Glutamatergic neuron (in vitro differentiated cells): ENCODE results near the gene SASH3. TPM values are rescaled to one million over a fixed set of nuclear protein-coding genes. Genes with fewer than 3 reads are reported as not detected.

Source experiments
- DNase-seq: peaks from one replicate; pipeline ENCODE4 v3.0.0; 2022
- H3K27ac Mint-ChIP-seq: one replicate; pipeline ENCODE4 v1.8.0; 2020; ENCODE audit warnings: mild to moderate bottlenecking, mixed read lengths, inconsistent platforms; ENCODE audit not compliant: unreplicated experiment
- H3K27me3 Mint-ChIP-seq: one replicate; pipeline ENCODE4 v1.8.0; 2020; ENCODE audit warnings: mild to moderate bottlenecking, moderate library complexity, mixed read lengths, inconsistent platforms; ENCODE audit not compliant: unreplicated experiment
- H3K36me3 Mint-ChIP-seq: one replicate; pipeline ENCODE4 v1.8.0; 2020; ENCODE audit warnings: mild to moderate bottlenecking, mixed read lengths, inconsistent platforms; ENCODE audit not compliant: unreplicated experiment
- H3K4me1 Mint-ChIP-seq: one replicate; pipeline ENCODE4 v1.8.0; 2020; ENCODE audit warnings: mild to moderate bottlenecking, low read depth, mixed read lengths, inconsistent platforms; ENCODE audit not compliant: unreplicated experiment
- H3K4me3 Mint-ChIP-seq: one replicate; pipeline ENCODE4 v1.8.0; 2020; ENCODE audit warnings: mild to moderate bottlenecking, mixed read lengths, inconsistent platforms; ENCODE audit not compliant: unreplicated experiment
- H3K9me3 Mint-ChIP-seq: one replicate; pipeline ENCODE4 v1.8.0; 2020; ENCODE audit warnings: mild to moderate bottlenecking, moderate library complexity, mixed read lengths, inconsistent platforms; ENCODE audit not compliant: unreplicated experiment
- CTCF ChIP-seq: fragments of 200-600 bp; sonication (generic); IDR thresholded peaks from one replicate; pipeline ENCODE4 v1.5.0; 2021; ENCODE audit not compliant: partially characterized antibody, unreplicated experiment
- total RNA-seq: library from RNA; stranded (reverse); fragmentation: NEBNext Ultra II Directional; extraction: Animal tissue kit (Norgen Biotek cat#: 25700); gene quantifications from one replicate; pipeline ENCODE4 v1.2.1, GENCODE V29; 2021; ENCODE audit not compliant: unreplicated experiment

SASH3 gene
- total RNA-seq, 1 donor from 2014 or later, result not detected

DNA sequence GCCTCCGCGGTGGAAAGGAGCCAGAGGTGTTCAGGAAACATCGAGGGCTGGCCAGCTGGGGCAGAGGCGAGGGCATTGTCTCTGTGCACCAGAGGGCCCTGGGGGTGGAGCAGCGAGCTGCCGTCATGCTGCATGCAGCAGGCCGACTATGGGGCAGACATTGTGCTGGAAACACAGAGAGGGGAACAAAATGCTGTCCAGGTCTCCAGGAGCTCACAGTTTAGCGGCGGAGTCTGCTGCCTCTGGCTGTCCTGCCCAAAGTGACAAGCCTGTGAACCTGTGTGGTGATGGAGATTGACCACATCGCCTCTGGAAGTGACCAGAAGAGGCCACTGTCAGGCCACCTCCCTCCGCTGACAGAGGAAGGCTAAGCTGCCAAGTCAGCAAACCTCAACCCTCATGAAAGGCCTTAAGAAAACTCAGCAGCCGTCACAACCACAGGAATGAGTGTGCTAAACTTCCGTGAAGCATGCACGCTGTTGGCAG, 20.1 kb upstream of the SASH3 start:
- H3K27ac Mint-ChIP-seq, result no peak overlapping the region
- no peaks in the 10 kb centered on the region for H3K36me3 Mint-ChIP-seq
- H3K9me3 Mint-ChIP-seq, result no peaks in the 10 kb centered on the region
- H3K27me3 Mint-ChIP-seq, result peaks cover 3% of the 10 kb centered on the region
- no peak overlapping the region for H3K4me3 Mint-ChIP-seq
- H3K4me1 Mint-ChIP-seq, result no peaks in the 10 kb centered on the region
- TF ChIP-seq CTCF, result no peak
- DNase-seq, result no peak

GRCh38 chrX:129760155-129760554, 19.6 kb upstream of the SASH3 start:
- no peaks in the 10 kb centered on the region for H3K4me1 Mint-ChIP-seq
- no peaks in the 10 kb centered on the region for H3K36me3 Mint-ChIP-seq
- TF ChIP-seq CTCF, result no peak
- no peak overlapping the region for H3K27ac Mint-ChIP-seq
- H3K4me3 Mint-ChIP-seq, result no peak overlapping the region
- H3K9me3 Mint-ChIP-seq, result no peaks in the 10 kb centered on the region
- H3K27me3 Mint-ChIP-seq, result peaks cover 3% of the 10 kb centered on the region
- no peak for DNase-seq

GRCh38 chrX:129760981-129761380, 18.8 kb upstream of the SASH3 start:
- Mint-ChIP-seq H3K36me3 (no peaks in the 10 kb centered on the region), H3K27me3 (peaks cover 3% of the 10 kb centered on the region), H3K4me3 (no peak overlapping the region), H3K27ac (no peak overlapping the region), H3K9me3 (no peaks in the 10 kb centered on the region), H3K4me1 (no peaks in the 10 kb centered on the region)
- TF ChIP-seq CTCF, result no peak
- no peak for DNase-seq

- H3K9me3 Mint-ChIP-seq, result no peaks in the 10 kb centered on the region
- H3K4me1 Mint-ChIP-seq, result no peaks in the 10 kb centered on the region
- TF ChIP-seq CTCF, result no peak
- no peak overlapping the region for H3K27ac Mint-ChIP-seq
- H3K27me3 Mint-ChIP-seq, result peaks cover 3% of the 10 kb centered on the region
- DNase-seq, result no peak
- H3K36me3 Mint-ChIP-seq, result no peaks in the 10 kb centered on the region
- H3K4me3 Mint-ChIP-seq, result no peak overlapping the region
Observed at GRCh38 chrX:129761596-129761995, 18.2 kb upstream of the SASH3 start.

- TF ChIP-seq CTCF, result no peak
- no peaks in the 10 kb centered on the region for H3K9me3 Mint-ChIP-seq
- H3K27ac Mint-ChIP-seq, result no peak overlapping the region
- no peak overlapping the region for H3K4me3 Mint-ChIP-seq
- H3K36me3 Mint-ChIP-seq, result no peaks in the 10 kb centered on the region
- no peak for DNase-seq
- H3K4me1 Mint-ChIP-seq, result no peaks in the 10 kb centered on the region
- peaks cover 3% of the 10 kb centered on the region for H3K27me3 Mint-ChIP-seq
Observed at GRCh38 chrX:129762448-129762847, 17.3 kb upstream of the SASH3 start.
